HEK293T (cell line): Measurements from ENCODE around the gene LENG8.
"Not testable (repeated sequence)": the region's sequence is repeated elsewhere in the genome, so short reads cannot be mapped to it uniquely, and the experiment has no call there.

Source experiments
- ARNT ChIP-seq: fragments of 450-650 bp; IDR thresholded peaks from 2 replicates; pipeline ENCODE4 v1.6.1; 2017; ENCODE audit warnings: mild to moderate bottlenecking
- BHLHE40 ChIP-seq: fragments of 450-650 bp; IDR thresholded peaks from 2 replicates; pipeline ENCODE4 v1.6.1; 2016; ENCODE audit warnings: mild to moderate bottlenecking, moderate library complexity, borderline replicate concordance
- ELF4 ChIP-seq: fragments of 450-650 bp; IDR thresholded peaks from 2 replicates; pipeline ENCODE4 v1.6.1; 2017; ENCODE audit warnings: antibody characterized with exemption
- SP1 ChIP-seq: fragments of 450-650 bp; IDR thresholded peaks from 2 replicates; pipeline ENCODE4 v1.6.1; 2017
- TF ChIP-seq, protein P1 (sequence below): fragments of 450-650 bp; IDR thresholded peaks from 2 replicates; pipeline ENCODE4 v1.6.1; 2016

- not testable (repeated sequence) for TF ChIP-seq ELF4, SP1, ARNT, BHLHE40
- TF ChIP-seq, protein P1, sequence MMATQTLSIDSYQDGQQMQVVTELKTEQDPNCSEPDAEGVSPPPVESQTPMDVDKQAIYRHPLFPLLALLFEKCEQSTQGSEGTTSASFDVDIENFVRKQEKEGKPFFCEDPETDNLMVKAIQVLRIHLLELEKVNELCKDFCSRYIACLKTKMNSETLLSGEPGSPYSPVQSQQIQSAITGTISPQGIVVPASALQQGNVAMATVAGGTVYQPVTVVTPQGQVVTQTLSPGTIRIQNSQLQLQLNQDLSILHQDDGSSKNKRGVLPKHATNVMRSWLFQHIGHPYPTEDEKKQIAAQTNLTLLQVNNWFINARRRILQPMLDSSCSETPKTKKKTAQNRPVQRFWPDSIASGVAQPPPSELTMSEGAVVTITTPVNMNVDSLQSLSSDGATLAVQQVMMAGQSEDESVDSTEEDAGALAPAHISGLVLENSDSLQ: not testable (repeated sequence)
Observed at GRCh38 chr19:54508487-54508886, 59.5 kb downstream of the LENG8 start.
